Colonic mucosa (tissue), 4 donors: ENCODE data around the gene SPACA7. TPM values are rescaled to one million over a fixed set of nuclear protein-coding genes. Genes with fewer than 3 reads are reported as not detected.

Source experiments
- DNase-seq: peaks from one replicate; pipeline ENCODE4 v3.0.0-alpha.2; 2020
- H3K27ac ChIP-seq: fragments of 200-600 bp; one replicate; pipeline ENCODE4 v1.8.0; 2021
- H3K27me3 ChIP-seq: fragments of 200-600 bp; one replicate; pipeline ENCODE4 v1.8.0; 2021
- H3K36me3 ChIP-seq: fragments of 200-600 bp; one replicate; pipeline ENCODE4 v1.8.0; 2021
- H3K4me1 ChIP-seq: fragments of 200-600 bp; one replicate; pipeline ENCODE4 v1.8.0; 2021; ENCODE audit warnings: mild to moderate bottlenecking
- H3K4me3 ChIP-seq: fragments of 200-600 bp; one replicate; pipeline ENCODE4 v1.8.0; 2021
- H3K9ac ChIP-seq, 2 donors: one replicate each; pipeline ENCODE4 v1.7.0; 2013; ENCODE audit warnings: control low read depth in 2 of 2, low read depth in 2 of 2, low read length in 2 of 2
- H3K9me3 ChIP-seq: fragments of 200-600 bp; one replicate; pipeline ENCODE4 v1.8.0; 2021
- CTCF ChIP-seq: fragments of 200-600 bp; IDR thresholded peaks from one replicate; pipeline ENCODE4 v1.8.0; 2022; ENCODE audit warnings: antibody characterized with exemption, mild to moderate bottlenecking
- intact Hi-C: fragments of 100-400 bp; cut with DNase I; formaldehyde crosslinking; loops from one replicate; pipeline ENCODE4 v1.14.1; 2022
- total RNA-seq, 2 donors: library from RNA; stranded (reverse); fragmentation: NEBNext Ultra II Directional in 1 of 2; extraction: Animal tissue kit (Norgen Biotek cat#: 25700) in 1 of 2; gene quantifications; one replicate each; pipeline ENCODE4 v1.2.1, GENCODE V29; 2021
- donor health status: healthy.
- donor health status: DM: no; HTN: no; CAD: no.
- donor health status: DM: no; HTN: no; CAD: no.

The SPACA7 gene
- total RNA-seq, 2 donors from 2014 or later = not detected

DNA sequence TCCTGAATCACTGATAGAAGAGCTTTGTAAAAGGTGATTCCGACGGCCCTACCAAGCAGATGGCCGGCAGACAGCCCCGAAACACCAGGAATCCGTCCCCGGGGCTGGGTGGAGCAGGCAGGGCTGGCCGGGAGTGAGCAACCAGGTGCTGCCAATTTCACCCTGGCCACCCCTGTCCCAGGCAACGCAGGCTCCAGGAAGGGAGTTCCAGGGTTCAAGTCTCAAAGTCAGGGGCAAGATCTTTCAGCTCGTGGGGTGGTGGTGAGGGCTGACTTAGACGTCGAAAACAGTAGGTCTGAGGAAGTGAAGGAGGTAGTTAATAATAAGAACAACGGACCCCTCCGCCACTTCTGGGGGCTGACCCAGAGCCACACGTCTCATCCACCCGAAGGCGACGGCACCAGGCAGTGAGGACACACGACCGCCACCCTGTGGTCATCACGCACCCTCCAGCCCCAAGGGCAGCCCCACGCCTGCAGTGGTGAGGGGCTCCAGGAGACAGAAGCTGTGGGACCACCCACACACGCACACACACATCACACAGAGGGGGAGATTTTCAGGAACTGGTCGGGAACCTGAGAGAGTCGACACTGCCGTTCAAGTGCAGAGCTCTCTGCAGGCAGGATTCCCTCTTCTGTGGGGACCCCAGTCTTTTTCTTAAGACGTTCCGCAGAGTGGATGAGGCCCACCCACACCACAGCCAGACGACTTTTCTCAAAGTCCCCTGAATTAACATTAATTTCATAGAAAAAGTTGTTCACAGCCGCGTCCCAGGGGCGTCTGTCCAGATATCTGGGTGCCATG, 67.2 kb downstream of the SPACA7 start:
- no peaks in the 10 kb centered on the region for H3K4me1 ChIP-seq
- intact Hi-C loops = loop anchor here (10.0 kb wide), 1 partner anchor 379 kb away; the partner anchor contains the start of gene SOX1
- peak; percentile 18 for DNase-seq
- no peak overlapping the region for H3K4me3 ChIP-seq
- no peak overlapping the region for H3K27ac ChIP-seq
- TF ChIP-seq CTCF = no peak
- H3K27me3 ChIP-seq = peaks cover 7% of the 10 kb centered on the region
- H3K9me3 ChIP-seq = no peaks in the 10 kb centered on the region
- no peaks in the 10 kb centered on the region for H3K36me3 ChIP-seq
- no peak overlapping the region for H3K9ac ChIP-seq

DNA sequence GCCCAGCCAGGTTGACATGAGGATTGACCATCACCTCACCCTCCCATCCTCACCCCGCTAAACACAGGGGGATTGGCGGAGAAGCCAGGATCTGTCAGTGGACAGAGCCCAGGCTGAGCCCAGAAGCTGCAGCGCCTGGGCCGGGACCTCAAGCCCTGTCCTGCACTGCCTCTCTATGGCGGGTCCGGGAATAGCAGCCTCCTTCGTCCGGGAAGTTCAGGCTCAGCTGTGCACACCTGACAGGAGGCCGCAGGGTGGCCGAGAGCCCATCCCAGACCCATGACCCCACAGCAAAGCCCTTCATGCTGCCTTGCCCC, 67.8 kb downstream of the SPACA7 start:
- no peak overlapping the region for H3K27ac ChIP-seq
- peak; percentile 83 for TF ChIP-seq CTCF
- peaks cover 7% of the 10 kb centered on the region for H3K27me3 ChIP-seq

GRCh38 chr13:112444416-112445399, 68.6 kb downstream of the SPACA7 start:
- H3K4me3 ChIP-seq = no peak overlapping the region
- intact Hi-C loops = loop anchor here (2.0 to 10.0 kb wide), 3 partner anchors 342 to 972 kb away; partner anchors contain the start of gene SOX1
- no peak overlapping the region for H3K9ac ChIP-seq
- no peak for TF ChIP-seq CTCF
- no peaks in the 10 kb centered on the region for H3K36me3 ChIP-seq
- no peaks in the 10 kb centered on the region for H3K4me1 ChIP-seq
- H3K27me3 ChIP-seq = peaks cover 7% of the 10 kb centered on the region
- no peaks in the 10 kb centered on the region for H3K9me3 ChIP-seq
- DNase-seq = peak; percentile 14
- no peak overlapping the region for H3K27ac ChIP-seq

More for the DNA sequence above, 67.8 kb downstream of the SPACA7 start:
- H3K36me3 ChIP-seq = no peaks in the 10 kb centered on the region
- H3K4me1 ChIP-seq = no peaks in the 10 kb centered on the region
- intact Hi-C loops = loop anchor here (2.0 to 10.0 kb wide), 2 partner anchors 341 to 379 kb away; partner anchors contain the start of gene SOX1
- H3K9me3 ChIP-seq = no peaks in the 10 kb centered on the region
- DNase-seq = peak; percentile 68
- no peak overlapping the region for H3K4me3 ChIP-seq
- no peak overlapping the region for H3K9ac ChIP-seq

DNA sequence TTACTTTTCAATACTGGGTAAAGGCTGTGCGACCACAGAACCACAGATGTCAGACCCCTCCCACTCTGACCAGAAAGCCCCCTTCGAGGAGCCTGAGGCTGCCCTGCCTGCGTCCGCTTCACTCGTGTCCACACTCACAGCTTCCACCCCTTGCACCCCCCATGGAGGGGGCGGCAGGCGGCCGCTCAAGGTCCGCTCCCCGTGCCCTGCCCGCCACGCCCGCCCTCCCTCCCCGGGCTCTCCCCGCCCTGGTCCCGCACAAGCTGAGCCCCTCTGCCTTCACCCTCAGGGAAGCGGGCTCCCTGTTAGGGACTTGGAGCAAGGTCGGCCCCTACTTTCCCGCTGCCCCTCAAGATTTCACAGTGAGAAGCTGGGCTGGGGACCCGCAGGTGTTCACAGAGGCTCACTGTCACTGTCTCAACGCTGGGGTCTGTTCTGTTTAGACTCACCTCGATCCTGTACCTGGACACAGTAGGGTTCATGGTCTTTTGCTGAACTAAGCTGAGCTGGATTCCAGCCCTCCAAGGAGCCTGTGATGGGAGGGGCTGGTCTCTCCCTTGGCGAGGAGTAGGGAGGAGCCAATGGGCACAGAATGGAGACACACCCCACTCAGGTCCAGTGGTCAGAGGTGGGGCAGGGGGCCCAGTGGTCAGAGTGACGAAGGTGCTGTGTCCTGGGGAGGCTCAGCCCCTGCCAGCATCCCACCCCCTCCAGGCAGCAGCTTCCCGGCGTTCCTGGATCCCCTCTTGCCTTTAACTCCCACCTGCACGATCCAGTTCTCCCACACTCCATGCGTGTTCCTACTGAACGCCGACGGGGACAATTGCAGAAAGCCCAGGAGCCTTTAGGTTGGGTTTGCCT, 69.5 kb downstream of the SPACA7 start:
- TF ChIP-seq CTCF = no peak
- intact Hi-C loops = loop anchor here (2.0 to 10.0 kb wide), 3 partner anchors 343 to 973 kb away; partner anchors contain the start of gene SOX1
- Histone ChIP-seq H3K27ac (no peak overlapping the region), H3K9me3 (no peaks in the 10 kb centered on the region), H3K4me1 (no peaks in the 10 kb centered on the region), H3K27me3 (peaks cover 7% of the 10 kb centered on the region), H3K9ac (no peak overlapping the region), H3K4me3 (no peak overlapping the region), H3K36me3 (no peaks in the 10 kb centered on the region)
- peak; percentile 13 for DNase-seq
